GM19238 (cell line): ENCODE results near the gene UAP1L1.
"Not testable (repeated sequence)": the region's sequence is repeated elsewhere in the genome, so short reads cannot be mapped to it uniquely, and the experiment has no call there.

ENCODE experiments used
- DNase-seq: peaks from one replicate; pipeline ENCODE4 v3.0.0; 2011; ENCODE audit warnings: low spot score; ENCODE audit not compliant: insufficient read length

The UAP1L1 gene, protein sequence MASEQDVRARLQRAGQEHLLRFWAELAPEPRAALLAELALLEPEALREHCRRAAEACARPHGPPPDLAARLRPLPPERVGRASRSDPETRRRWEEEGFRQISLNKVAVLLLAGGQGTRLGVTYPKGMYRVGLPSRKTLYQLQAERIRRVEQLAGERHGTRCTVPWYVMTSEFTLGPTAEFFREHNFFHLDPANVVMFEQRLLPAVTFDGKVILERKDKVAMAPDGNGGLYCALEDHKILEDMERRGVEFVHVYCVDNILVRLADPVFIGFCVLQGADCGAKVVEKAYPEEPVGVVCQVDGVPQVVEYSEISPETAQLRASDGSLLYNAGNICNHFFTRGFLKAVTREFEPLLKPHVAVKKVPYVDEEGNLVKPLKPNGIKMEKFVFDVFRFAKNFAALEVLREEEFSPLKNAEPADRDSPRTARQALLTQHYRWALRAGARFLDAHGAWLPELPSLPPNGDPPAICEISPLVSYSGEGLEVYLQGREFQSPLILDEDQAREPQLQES

DNA sequence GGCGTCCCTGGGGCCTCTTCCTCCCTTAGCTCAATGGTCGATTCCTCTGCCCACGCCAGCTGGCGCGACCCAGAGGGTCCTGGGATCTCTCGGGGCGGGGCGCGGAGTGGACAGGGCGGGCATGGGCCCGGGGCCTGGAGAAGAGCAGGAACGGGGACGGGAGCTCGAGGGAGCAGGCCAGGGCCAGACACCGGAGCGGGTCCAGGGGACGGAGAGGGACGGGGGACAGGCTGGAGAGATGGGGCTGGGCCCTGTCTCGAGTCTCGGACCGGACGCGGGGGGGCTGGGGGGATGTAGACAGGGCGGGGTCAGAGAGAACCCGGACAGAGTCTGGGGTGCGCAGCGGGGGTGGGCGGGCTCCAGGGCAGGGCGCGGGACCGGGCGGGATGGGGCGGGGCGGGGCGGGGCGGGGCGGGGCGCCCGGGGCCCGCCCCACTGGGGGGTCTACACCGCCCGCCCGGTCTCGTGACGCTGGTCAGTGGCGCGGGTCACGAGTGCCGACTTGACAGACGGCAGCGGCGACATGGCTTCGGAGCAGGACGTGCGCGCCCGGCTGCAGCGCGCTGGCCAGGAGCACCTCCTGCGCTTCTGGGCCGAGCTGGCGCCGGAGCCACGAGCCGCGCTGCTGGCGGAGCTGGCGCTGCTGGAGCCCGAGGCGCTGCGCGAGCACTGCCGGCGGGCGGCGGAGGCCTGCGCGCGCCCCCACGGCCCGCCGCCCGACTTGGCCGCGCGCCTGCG is at the start of gene UAP1L1:
TSS of gene UAP1L1 (plus strand) at position 508 of the 738 bp plus-strand sequence. CDS start at position 524, 16 bp downstream.
- DNase-seq = peak; percentile 60

DNA sequence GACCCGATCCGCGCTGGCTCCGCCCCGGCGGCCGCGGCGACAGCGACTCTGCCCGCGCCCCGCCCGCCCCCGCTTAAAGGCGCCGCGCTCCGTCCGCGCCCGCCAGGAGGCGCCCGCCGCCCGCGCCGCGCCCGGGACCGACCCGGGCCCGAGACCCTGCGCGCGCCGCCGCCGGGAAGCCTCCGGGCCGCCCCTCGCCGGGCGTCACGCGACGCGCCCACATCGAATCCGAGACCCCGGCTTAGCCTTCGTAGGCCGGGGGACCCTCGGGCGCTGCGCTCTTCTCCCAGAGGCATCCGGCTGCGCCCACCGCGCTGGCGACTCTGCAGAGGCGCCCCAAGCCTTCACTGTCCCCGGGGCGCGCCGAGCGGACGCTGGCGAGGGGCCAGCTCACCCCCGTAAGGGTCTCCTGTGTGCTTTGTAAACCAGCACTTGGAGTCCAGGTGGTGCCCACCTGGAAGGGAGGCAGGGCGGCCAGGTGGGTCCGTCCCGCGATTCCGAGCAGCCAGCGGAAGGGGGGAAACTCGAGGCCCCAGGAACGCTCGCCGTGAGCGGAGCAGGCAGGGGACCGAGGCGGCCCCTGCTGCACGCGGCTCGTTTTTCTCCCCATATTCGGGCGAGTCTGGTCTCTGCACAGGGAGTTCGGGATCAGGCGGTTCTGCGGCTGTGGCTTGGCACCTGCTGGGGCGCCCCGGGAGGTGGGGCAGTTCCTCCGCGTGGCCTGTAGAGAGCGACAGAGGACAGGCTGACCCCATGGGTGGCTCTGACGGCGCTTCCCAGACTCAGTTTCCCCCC is 48.9 kb upstream of the UAP1L1 start:
- peak; percentile 67 for DNase-seq

DNA sequence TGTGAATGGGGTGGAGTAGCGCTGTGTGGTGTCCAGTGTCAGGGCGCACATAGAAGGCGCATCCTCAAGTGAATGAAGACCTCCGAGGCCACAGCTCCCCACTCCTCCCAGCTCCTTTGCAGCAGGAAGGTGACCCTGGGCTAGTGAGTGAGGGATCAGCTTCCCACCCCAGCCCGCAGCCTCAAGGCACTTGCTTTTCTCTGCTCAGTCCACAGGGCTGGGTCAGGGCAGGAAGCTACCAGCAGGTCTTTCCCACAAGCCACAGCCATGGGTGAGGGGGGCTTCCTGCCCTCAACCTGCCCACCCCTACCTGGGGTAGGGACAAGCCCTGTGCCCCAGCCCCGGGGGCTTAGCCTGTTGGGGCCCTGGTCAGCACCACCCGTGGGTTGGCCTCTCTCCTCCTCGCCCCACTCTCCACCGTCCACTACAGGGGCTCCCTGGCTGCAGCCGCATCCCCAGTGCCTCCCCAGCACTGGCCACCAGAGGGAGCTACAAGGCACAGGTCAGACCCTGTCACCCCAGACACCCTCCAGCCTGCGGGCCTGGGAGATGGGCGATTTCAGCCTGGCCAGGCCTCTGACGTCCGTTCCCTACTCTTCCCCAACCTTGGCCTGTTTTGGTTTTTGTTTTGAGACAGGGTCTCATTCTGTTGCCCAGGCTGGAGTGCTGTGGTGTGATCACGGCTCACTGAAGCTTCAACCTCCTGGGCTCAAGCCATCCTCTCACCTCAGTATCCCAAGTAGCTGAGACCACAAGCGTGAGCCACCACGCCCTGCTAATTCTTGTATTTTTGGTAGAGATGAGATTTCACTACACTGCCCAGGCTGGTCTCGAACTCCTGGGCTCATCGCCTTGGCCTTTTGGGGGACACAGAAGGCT is 48.0 kb upstream of the UAP1L1 start:
- peak; percentile 77 for DNase-seq

DNA sequence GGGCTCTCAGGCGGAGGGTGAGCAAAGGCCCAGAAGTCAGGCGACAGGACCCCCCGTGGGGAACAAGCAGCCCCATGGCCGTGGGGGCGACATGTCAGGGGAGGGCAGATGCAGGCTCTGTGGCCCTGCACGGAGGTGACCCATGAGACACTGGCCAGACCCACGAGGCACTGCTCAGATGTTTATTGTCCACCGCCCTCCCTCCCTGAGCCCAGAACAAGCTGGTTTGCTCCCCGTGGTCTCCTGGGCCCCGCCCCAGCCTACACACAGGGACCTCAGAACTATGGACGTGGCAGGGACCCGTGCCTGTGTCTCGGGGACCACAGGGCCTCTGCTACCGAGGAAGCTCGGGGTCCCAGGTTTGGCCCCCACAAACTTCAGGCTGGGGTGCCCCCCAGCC is 47.3 kb upstream of the UAP1L1 start:
- DNase-seq = no peak

DNA sequence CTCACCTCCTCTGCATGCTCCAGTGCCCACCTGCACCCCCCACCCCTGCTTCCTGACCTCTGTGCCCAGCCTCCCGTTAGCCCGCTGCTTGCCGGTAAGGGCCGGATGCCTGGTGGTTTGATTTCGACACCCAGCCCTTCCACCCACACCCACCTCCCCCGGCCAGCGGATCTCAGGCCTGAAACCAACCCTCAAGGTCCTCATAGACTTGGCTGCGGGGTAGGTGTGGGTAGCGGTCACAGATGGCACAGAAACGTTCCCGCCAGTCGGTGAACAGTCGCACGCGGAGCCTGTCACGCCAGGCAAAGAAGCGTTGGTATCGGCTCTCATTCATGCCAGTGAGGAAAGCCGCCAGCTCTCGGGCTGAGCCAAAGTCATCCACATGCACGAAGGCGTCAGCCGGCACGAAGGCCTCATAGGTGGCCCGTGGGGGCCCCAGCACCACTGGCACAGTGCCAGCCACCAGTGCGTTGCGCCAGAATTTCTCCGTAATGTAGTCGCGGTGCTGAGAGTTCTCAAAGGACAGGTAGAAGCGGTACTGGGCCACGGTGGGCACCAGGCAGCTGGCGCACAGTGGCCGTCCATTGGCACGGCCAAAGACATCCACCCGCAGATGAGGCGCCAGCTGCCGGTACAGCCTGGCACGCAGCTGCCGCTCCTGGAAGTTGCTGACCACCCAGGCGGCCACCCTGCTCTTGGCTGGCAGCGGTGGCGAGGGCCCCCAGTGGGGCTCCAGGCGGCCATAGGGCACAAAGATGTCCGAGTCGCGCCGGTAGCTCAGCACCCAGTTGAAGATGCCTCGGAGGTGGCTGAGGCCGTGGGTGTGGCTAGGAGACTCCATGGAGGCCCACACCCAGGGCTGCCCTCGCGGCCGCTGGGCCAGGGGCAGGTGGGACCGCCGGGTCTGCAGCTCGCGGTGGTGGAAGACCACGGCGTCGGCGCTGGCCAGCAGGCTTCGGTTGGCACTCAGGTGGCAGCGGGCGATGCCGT is 46.5 kb upstream of the UAP1L1 start:
- DNase-seq = no peak

DNA sequence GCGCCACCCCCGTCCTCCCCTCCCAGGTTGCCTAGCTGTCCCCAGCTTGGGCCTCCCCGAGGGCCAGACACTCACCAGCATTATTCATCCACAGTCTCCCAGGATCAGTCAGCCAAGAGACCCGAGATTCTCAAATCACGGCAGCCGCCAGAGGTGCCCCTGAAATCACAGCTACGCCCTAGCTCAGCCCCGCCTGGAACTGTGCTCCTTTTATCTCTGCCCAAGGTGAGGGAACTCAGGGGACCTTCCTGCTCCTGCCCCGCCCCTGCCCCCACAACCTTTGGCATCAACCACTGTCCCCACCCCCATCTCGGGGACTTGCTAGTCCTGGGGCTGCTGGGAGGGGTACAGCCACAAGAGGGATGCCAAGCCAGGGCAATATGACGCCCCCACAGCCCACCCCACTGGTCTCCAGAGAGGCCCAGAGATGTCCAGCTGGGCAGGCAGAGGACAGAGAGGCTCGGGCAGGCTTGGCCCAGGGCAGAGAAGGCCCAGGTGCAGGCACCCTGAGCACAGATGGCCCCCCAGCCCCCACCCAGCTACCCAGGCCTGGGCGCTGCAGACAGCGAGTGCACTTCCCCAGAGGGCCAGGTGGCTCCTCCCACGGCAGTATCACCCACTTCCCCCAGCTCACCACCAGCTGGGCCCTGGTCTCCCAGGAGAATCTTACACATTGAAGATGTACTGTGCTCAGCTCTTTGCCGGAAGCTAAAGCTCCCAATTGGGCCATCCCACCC is 45.2 kb upstream of the UAP1L1 start, which contains the start of gene FUT7:
TSS of gene FUT7 (minus strand) at position 185 of the 737 bp plus-strand sequence. CDS start at position 88, 97 bp downstream.
- no peak for DNase-seq

DNA sequence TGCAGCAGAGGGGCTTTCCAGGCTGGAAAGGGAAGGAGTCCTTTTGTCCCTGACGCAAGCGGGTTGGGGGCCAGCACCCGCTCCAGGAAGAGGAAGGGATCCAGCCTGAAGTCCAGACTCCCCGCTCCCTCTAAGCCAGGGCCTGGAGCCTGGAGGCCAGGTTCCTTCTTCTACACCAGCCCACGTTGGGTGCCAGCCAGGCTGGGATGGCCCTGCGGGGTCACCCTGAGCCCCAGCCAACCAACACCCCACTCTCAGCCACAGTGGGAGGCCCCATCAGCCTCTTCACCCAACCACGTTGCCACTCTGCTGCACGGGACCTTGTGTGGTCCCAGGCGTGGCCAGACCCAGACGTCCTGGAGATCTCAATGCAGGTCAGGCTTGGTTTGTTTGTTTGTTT is 44.5 kb upstream of the UAP1L1 start:
- no peak for DNase-seq

DNA sequence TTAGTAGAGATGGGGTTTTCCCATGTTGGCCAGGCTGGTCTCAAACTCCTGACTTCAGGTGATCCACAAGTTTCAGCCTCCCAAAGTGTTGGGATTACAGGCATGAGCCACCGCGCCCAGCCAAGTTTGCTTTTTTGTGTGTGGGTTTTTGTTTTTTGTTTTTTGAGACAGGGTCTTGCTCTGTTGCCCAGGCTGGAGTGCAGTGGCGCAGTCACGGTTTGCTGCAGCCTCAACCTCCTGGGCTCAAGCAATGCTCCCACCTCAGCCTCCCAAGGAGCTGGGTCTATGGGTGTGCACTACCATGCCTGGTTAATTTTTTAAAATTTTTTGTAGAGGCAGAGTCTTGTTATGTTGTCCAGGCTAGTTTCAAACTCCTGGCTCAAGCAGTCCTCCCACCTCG is 43.8 kb upstream of the UAP1L1 start:
- DNase-seq = not testable (repeated sequence)

DNA sequence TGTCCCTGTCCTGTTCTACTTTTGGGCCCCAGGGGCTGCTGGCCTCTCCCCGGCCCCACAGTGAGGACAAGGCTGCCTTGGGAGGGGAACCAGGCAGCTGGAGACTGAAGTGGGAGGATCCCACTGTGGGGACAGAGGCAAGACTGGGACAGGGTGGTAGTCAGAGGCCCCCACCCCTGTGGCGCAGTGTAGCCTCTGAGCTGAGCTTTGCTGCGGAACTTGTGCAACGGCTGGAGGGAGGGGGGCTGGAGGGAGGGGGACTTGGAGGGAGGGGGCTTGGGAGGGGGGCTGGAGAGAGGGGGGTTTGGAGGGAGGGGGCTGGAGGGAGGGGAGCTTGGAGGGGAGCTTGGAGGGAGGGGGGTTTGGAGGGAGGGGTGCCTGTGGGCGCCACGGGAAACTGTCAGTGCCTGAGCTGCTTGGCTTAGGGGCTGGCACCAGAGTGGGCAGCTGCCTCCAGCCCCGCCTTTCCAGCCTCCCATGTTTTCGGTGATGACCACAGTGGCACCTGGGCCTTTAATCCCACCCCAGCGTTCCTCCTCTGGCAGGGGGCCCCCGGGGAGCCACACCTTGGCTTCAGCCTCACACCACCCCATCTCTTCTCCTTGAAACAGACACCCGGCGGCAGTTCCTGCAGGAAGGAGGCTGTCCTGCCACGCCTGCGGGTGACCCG is 43.1 kb upstream of the UAP1L1 start:
- DNase-seq = no peak

DNA sequence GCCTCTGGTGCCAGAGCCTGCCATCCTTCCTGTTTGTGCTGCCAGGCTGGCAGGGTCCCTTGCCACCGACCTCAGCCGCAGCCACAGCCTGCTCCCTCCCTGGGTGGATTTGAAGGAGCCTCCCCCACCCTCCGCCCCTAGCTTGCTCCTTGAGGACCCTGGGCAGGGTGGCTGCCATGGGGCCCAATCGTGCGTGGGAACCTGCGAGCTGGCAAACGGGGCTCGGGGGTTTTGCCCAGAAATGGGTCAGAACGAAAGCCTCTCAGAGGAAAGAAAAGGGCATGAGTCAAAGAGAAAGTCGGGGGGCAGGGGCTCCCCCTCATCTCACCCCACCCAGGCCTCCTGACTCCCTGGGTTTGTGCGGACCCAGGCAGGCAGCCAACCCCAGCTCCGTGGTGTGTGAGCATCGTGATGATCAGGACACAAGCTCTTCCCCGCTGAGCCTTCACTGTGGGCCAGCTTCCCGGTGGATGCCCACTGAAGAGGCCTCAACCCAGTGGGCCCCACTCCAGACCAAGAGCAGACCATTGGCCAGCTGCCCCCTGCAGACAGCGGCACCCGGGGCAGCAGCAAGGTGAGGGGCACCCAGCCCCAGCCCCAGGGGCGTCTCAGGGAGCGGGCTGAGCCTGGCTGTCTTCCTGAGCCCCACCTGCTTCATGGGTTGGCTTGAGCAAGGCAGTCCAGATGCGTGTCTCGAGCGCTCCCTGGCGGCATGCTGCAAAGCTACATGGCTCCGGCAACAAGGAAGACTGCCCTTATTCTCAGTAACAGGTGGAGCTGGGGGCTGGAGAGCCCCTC is 42.4 kb upstream of the UAP1L1 start:
- peak; percentile 96 for DNase-seq

DNA sequence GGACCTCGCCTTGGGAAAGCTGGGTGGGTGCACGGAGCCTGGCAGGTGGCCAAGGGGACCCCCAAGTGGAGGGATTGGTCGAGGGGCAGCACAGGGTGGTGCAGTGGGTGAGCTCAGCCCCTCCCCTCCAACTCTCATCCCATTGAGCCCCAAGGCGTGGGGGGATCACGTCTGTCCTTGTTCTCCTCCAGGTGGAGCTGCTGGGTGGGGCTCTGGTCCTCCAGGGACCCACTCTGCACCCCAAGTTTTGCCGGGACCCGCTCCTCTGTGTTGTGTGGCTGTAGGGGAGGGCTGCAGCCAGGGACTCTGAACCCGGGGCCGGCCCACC is 41.8 kb upstream of the UAP1L1 start:
- no peak for DNase-seq

DNA sequence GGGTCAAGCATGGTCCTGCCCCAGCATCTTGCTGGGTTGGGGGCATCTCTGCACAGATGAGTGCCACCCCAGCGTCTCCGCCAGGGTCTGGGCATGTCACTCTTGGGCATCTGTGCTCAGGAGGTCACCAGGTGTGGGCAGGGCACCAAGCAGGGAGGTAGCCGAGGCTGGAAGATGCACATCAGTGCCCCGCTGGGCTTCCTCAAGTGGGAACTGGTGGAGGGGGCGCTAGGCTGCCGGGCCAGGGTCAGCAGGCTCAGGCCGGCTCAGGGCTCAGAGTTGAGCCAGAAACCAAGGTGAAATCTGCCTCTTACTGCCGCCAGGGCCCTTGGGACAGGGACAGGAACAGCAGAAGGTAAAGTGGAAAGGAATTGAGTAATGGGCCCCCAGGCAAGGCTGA is 41.4 kb upstream of the UAP1L1 start:
- DNase-seq = no peak

DNA sequence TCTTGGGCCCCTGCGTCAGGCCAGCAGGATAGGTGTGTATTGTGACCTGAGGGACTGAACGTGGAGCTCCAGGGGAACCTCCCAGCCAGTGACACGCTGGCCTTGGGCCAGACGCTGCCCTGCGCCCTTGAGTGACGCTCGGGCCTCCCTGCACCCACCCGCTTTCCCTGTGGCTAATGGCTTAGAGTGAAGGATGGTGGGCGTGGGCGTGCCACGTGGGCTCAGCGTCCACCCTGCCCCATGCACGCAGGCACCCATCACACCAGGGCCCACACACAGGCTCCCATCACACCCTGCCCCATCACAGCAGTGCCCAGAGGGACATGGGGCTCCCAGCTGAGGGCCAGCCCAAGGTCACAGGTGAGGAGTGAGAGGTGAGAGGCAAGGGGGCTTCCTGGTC is 40.3 kb upstream of the UAP1L1 start:
- DNase-seq = no peak

DNA sequence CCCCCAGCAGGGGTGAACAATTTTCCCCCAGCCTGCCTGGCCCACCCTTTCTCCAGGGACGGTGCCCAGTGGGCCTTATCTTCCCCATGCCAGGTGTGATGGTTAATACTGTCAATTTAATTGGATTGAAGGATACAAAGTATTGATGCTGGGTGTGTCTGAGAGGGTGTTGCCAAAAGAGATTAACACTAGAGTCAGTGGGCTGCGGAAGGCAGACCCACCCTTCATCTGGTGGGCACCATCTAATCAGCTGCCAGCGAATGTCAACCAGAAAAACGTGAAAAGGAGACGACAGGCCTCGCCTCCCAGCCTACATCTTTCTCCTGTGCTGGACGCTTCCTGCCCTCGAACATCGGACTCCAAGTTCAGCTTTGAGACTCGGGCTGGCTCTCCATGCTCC is 39.8 kb upstream of the UAP1L1 start:
- DNase-seq = no peak

DNA sequence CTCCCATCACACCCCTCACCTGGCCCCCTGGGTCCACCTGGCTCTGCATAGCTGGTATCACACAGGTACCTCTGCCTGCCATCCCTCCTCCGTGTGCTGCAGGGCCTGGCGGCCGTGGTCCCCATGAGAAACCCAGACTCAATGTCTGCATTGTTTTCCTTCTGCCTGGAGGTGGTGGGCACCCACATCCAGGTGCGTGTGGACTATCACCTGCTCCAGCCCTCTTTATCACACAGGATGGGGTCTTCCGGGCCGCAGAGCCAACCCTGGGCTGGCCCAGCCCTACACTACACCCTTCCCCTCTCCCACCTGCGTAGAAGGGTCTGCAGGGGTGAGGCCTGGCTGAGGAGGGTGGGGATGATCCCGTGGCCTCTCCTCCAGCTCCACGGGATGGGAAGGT is 38.4 kb upstream of the UAP1L1 start:
- DNase-seq = no peak

DNA sequence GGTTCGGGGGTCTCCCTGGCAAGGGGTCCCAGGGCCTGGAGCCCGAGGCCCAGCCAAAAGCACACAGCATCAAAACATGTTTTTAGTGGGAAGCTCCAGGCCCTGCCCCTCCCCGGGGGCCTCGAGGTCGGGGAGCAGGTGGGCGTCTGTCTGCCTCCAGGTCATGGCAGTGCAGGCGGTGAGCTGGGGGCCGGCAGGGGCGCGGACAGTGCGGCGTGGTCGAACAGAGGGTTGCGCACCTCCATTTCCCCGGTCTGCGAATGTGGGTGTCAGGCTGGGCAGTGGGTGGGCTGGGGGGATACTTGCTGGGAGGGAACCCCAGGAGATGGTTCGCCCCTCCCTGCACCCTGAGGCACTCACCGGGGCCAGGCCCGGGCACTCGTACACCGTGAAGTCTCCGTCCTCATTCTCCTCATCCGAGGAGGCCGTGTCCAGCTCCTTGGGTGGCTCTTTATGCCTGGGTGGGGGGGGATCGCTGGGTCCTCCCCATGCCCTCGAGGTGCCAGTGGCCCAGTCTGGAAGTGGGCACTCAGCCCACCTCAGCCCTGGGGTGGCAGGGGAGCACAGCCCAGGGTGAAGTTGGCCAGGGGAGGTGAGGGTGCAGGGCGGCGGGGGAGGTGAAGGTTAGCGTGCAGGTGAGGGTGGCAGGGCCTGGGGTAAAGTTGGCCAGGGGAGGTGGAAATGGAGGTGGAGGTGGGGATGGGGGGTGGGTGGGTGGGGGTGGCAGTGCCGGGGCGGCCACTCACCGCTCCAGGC is 37.5 kb upstream of the UAP1L1 start:
- no peak for DNase-seq

DNA sequence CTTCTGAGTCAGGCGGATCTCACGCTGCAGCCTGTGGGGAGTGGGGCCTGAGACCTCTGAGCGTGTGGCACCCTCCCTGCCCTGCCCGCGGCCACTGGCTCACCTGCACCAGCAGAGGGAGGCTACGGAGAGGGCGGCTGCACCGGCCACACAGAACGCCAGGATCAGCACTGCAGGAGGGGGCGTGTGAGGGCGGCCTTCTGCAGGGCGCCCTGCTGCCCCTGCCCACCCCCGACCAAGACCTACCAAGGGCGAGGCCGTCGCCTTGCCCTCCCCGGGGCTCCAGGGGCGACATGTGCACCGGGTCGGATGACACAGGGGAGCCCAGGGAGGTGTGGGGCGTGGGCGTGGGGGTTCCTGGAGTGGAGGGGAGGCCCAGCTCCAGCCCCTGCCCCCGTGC is 36.7 kb upstream of the UAP1L1 start:
- DNase-seq = no peak
